ENCODE data around the gene KRTAP12-2.
"Not testable (repeated sequence)": the region's sequence is repeated elsewhere in the genome, so short reads cannot be mapped to it uniquely, and the experiment has no call there.

KRTAP12-2 gene

GRCh38 chr21:44702111-44702972 lies 35.6 kb upstream of the KRTAP12-2 start:
- DNase-seq, result no peak

- no peak for DNase-seq
Observed at GRCh38 chr21:44701541-44701940, 34.8 kb upstream of the KRTAP12-2 start.

GRCh38 chr21:44701023-44701400 lies 34.3 kb upstream of the KRTAP12-2 start:
- DNase-seq, result no peak

GRCh38 chr21:44700101-44701022 lies 33.6 kb upstream of the KRTAP12-2 start:
- DNase-seq, result peak; percentile 5

- no peak for DNase-seq
Observed at GRCh38 chr21:44699502-44700001, 32.8 kb upstream of the KRTAP12-2 start.

GRCh38 chr21:44697811-44698734 lies 31.3 kb upstream of the KRTAP12-2 start:
- no peak for DNase-seq

GRCh38 chr21:44697172-44697810 lies 30.6 kb upstream of the KRTAP12-2 start, which contains the start of gene KRTAP10-12:
KRTAP10-12 (plus strand) TSS chr21:44697172; CDS start chr21:44697202, 30 bp downstream.
- DNase-seq, result not testable (repeated sequence)

- no peak for DNase-seq
Observed at GRCh38 chr21:44696572-44696971, 29.8 kb upstream of the KRTAP12-2 start.

GRCh38 chr21:44695641-44696040 lies 28.9 kb upstream of the KRTAP12-2 start:
- DNase-seq, result no peak

- DNase-seq, result no peak
Observed at GRCh38 chr21:44695184-44695583, 28.5 kb upstream of the KRTAP12-2 start.

- DNase-seq, result no peak
Observed at GRCh38 chr21:44694776-44695175, 28.0 kb upstream of the KRTAP12-2 start.

GRCh38 chr21:44692798-44693512 lies 26.2 kb upstream of the KRTAP12-2 start:
- DNase-seq, result no peak

- no peak for DNase-seq
Observed at GRCh38 chr21:44691686-44692085, 25.0 kb upstream of the KRTAP12-2 start.

- not testable (repeated sequence) for DNase-seq
Observed at GRCh38 chr21:44689740-44690139, 23.0 kb upstream of the KRTAP12-2 start.

- no peak for DNase-seq
Observed at GRCh38 chr21:44687671-44688070, 20.9 kb upstream of the KRTAP12-2 start.

GRCh38 chr21:44686843-44687561 lies 20.3 kb upstream of the KRTAP12-2 start:
- no peak for DNase-seq

GRCh38 chr21:44686000-44686781 lies 19.5 kb upstream of the KRTAP12-2 start:
- DNase-seq, result no peak

- not testable (repeated sequence) for DNase-seq
Observed at GRCh38 chr21:44685050-44685449, 18.3 kb upstream of the KRTAP12-2 start.

GRCh38 chr21:44684483-44684882 lies 17.8 kb upstream of the KRTAP12-2 start:
- DNase-seq, result no peak

Data from HCEC 1CT (cell line).